AG10803 (cell line): ENCODE data around the gene SSNA1.

Experiments used
- DNase-seq: peaks from one replicate; pipeline ENCODE4 v3.0.0; 2010; ENCODE audit warnings: low read depth
- H3K4me3 ChIP-seq: 2 replicates; pipeline ENCODE4 v1.5.1; 2011; ENCODE audit warnings: mild to moderate bottlenecking, low read length, control low read depth
- TF ChIP-seq, protein P1 (sequence below): conservative IDR thresholded peaks from 2 replicates; pipeline ENCODE4 v1.5.1; 2011; ENCODE audit warnings: mild to moderate bottlenecking, low read length, control low read depth, inconsistent platforms

Gene SSNA1

DNA sequence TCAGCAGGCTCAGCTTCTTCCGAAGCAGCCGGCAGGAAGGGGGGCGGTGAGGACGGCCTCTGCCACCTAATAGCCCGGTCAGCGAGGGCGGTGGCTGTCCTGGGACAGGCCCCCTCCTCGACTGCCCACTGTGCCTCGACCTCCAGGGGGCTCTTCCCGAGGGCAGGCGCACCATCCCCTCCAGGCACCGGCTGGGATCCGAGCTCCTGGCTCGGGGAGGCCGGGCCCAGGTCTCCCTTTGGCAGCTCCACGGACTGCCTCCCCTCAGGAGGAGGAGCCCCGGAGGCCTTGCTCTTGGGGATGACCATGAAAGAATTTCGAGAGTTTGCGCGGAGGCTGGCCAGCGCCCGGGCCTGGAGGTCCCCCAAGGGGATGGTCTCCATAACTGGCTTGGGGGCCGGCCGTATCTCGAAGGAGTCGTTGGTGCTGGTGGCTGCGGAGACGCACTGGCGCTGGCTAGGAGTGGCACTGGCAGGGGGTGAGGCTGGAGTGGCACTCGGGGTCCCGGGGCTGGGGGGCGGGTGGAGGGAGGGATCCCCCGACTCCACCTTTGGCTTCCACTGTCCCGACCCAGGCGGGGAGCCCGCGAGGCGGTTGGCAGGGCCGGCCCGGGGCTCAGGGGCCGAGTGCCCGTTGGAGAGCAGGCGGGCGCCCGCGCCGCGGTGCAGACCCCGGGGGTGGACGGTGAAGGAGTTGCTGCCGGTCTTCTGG, 11.1 kb downstream of the SSNA1 start:
- TF ChIP-seq, protein P1, sequence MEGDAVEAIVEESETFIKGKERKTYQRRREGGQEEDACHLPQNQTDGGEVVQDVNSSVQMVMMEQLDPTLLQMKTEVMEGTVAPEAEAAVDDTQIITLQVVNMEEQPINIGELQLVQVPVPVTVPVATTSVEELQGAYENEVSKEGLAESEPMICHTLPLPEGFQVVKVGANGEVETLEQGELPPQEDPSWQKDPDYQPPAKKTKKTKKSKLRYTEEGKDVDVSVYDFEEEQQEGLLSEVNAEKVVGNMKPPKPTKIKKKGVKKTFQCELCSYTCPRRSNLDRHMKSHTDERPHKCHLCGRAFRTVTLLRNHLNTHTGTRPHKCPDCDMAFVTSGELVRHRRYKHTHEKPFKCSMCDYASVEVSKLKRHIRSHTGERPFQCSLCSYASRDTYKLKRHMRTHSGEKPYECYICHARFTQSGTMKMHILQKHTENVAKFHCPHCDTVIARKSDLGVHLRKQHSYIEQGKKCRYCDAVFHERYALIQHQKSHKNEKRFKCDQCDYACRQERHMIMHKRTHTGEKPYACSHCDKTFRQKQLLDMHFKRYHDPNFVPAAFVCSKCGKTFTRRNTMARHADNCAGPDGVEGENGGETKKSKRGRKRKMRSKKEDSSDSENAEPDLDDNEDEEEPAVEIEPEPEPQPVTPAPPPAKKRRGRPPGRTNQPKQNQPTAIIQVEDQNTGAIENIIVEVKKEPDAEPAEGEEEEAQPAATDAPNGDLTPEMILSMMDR = no peak
- DNase-seq = no peak
- H3K4me3 ChIP-seq = peak overlapping the region; percentile 52

DNA sequence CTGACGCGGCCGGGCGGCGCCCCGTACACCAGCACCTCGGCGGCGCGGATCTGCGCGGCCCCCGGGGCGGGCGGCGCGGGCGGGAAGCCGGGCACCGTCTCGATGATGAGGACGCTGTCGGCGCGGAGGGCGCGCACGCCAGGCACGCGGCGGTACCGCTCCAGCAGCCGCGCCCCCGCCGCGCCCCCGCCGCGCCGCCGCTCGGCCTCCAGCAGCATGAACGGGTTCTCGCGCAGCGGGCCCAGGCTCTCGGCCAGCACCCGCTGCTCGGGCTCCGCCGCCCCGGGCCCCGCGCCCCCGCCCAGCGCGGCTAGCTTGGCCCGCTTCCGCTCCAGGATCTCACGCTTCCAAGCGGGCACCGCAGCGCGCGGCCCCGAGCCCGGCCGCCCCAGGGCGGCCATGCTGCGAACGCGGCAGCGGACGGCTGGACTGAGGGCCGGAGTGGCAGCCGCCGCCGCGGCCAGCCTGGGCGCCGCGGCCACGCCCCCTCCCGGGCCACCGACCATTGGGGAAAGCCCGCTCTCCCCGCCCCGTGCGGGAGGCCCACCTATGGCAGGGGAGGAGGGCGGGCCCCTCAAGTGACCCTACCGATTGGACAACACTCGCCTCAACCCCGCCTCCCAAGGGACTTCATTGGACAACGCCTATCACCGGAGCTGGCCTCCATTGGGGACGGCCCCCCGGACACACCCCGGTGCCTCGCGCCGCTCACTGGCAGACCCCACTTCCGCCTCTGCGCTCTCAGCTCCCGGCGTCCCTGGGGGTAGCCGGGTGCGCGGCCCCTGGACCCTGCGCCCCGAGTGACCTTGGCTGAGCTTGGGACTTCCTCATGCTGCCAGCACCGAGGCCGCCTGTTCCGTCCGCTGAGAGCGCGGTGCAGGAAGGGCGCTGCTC, 12.1 kb downstream of the SSNA1 start, which contains the start of gene TPRN:
Gene TPRN, minus strand, starts transcription at position 431 of the 894 bp plus-strand sequence. Its CDS starts 30 bp downstream, at position 401.
- DNase-seq = peak; percentile 98
- peak within 1 kb of the TSS; percentile 76 for H3K4me3 ChIP-seq
- TF ChIP-seq, protein P1 = no peak

DNA sequence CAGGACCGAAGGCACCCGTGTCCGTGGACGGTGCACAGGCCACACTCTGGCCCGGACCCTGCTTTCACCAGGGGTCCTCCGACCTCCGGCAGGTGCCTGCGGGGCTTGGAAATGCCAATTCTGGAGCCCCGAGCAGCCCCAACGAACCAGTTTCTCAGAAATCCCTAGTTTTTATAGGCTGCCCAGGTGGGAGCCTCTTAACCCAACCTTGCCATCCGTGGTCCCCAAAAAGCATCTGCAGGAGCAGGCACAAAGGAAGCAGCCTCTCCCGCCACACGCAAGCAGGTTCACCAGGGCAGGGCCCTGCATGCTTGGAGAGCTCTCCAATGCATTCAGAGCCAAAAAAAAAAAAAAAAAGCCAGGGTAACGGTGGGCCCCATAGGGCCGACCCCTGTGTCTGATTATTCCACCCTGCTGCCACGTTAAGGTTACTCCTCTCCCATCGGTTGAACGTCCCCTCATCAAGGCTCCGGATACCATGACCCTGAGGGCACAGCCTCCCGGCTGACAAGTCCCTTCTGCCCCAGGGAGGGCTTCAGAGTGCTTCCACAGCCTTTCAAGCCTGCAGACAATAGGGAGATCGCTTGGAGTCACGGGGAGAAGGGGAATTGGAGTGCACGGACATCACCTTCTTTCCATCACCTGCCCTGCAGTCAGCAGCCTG, 12.9 kb downstream of the SSNA1 start:
- H3K4me3 ChIP-seq = peak overlapping the region; percentile 76
- TF ChIP-seq, protein P1 = no peak
- DNase-seq = no peak

DNA sequence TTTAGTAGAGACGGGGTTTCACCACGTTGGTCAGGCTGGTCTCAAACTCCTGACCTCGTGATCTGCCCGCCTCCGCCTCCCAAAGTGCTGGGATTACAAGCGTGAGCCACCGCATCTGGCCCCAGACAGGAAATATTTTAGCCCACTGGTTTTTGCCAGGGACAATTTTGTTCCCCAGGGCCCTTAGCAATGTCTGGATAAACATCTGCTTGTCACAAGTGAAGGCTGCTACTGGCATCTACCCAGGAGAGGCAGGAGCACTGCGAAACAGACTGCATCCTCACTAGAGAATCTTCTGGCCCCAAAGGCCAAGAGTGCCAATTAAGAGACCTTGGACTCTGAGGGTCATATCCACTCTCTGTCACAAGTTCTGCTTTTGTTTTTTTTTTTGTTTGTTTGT, 14.5 kb downstream of the SSNA1 start:
- no peak overlapping the region for H3K4me3 ChIP-seq
- peak; percentile 28 for DNase-seq
- TF ChIP-seq, protein P1 = no peak

DNA sequence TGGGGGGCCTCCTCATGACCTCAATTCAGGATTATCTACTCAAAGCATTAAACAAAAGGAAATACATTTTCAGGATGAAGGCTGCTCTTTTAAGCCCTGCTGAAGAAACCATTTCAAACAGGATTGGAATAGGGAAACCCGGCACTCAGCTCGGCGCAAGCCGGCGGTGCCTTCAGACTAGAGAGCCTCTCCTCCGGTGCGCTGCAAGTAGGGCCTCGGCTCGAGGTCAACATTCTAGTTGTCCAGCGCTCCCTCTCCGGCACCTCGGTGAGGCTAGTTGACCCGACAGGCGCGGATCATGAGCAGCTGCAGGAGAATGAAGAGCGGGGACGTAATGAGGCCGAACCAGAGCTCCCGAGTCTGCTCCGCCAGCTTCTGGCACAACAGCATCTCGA, 16.3 kb downstream of the SSNA1 start:
- peak overlapping the region; percentile 94 for H3K4me3 ChIP-seq
- no peak for DNase-seq
- TF ChIP-seq, protein P1 = no peak

DNA sequence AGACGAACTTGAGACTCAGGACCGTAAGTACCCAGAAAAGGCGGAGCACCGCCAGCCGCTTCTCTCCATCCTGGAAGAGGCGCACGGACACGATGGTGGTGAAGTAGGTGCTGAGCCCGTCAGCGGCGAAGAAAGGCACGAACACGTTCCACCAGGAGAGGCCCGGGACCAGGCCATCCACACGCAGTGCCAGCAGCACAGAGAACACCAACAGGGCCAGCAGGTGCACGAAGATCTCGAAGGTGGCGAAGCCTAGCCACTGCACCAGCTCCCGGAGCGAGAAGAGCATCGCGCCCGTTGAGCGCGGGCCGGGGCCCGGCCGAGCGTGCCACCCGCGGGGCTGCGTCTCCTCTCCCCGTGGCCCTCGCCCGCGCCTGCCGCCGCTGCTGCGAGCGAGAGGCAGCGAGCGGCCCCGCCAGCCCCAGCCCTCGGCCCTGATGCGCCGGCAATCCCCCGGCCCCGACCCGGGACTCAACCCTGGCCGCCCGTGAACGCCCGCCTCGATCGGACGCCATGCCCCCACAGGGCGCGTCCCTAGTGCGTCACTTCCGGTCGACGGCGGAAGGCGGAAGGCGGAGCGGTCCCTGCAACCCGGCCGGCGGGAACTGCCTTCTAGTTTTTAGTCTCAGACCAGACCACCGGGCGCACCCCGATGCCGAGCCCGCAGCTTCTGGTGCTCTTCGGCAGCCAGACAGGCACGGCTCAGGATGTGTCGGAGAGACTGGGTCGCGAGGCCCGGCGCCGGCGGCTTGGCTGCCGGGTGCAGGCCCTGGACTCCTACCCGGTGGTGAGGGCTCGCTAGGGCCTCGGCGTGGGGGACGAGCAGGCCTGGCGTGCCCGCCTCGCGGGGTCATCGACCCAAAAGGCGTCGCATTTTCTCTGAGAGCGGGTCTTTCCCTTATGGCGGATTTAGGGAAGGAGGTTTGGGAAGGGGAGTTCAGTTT, 16.9 kb downstream of the SSNA1 start, which contains the start of the genes NDOR1 and TMEM203:
Gene NDOR1, plus strand, starts transcription at position 575 of the 944 bp plus-strand sequence. Its CDS starts 78 bp downstream, at position 653.
Gene TMEM203, minus strand, starts transcription at position 523 of the 944 bp plus-strand sequence. Its CDS starts 234 bp downstream, at position 289.
- peak; percentile 69 for DNase-seq
- peak within 1 kb of the TSS; percentile 94 for H3K4me3 ChIP-seq
- TF ChIP-seq, protein P1 = no peak
